ENCODE results near the gene ADAMTS9.

The ADAMTS9 gene

GRCh38 chr3:64578062-64578770 is 109.6 kb downstream of the ADAMTS9 start:
- no peak for TF ChIP-seq CTCF (conservative IDR thresholded peaks at IDR 0.05; ENCODE audit: control insufficient read depth, insufficient read depth, low read depth, low read length)
- DNase-seq (ENCODE audit: low read depth), result peak; percentile 8
- H3K4me3 ChIP-seq (ENCODE audit: control insufficient read depth, low read depth, low read length), result no peak overlapping the region

- TF ChIP-seq CTCF (conservative IDR thresholded peaks at IDR 0.05; ENCODE audit: control insufficient read depth, insufficient read depth, low read depth, low read length), result no peak
- no peak overlapping the region for H3K4me3 ChIP-seq (ENCODE audit: control insufficient read depth, low read depth, low read length)
- DNase-seq (ENCODE audit: low read depth), result no peak
Observed at GRCh38 chr3:64576211-64576775, 111.5 kb downstream of the ADAMTS9 start.

GRCh38 chr3:64575211-64575844 is 112.5 kb downstream of the ADAMTS9 start:
- H3K4me3 ChIP-seq (ENCODE audit: control insufficient read depth, low read depth, low read length), result no peak overlapping the region
- DNase-seq (ENCODE audit: low read depth), result peak; percentile 38
- peak; percentile 62 for TF ChIP-seq CTCF (conservative IDR thresholded peaks at IDR 0.05; ENCODE audit: control insufficient read depth, insufficient read depth, low read depth, low read length)

- no peak for DNase-seq (ENCODE audit: low read depth)
- no peak overlapping the region for H3K4me3 ChIP-seq (ENCODE audit: control insufficient read depth, low read depth, low read length)
- TF ChIP-seq CTCF (conservative IDR thresholded peaks at IDR 0.05; ENCODE audit: control insufficient read depth, insufficient read depth, low read depth, low read length), result no peak
Observed at GRCh38 chr3:64574194-64574593, 113.6 kb downstream of the ADAMTS9 start.

GRCh38 chr3:64571982-64572381 is 115.8 kb downstream of the ADAMTS9 start:
- H3K4me3 ChIP-seq (ENCODE audit: control insufficient read depth, low read depth, low read length), result no peak overlapping the region
- no peak for TF ChIP-seq CTCF (conservative IDR thresholded peaks at IDR 0.05; ENCODE audit: control insufficient read depth, insufficient read depth, low read depth, low read length)
- DNase-seq (ENCODE audit: low read depth), result no peak

GRCh38 chr3:64568895-64569517 is 118.8 kb downstream of the ADAMTS9 start:
- no peak overlapping the region for H3K4me3 ChIP-seq (ENCODE audit: control insufficient read depth, low read depth, low read length)
- no peak for TF ChIP-seq CTCF (conservative IDR thresholded peaks at IDR 0.05; ENCODE audit: control insufficient read depth, insufficient read depth, low read depth, low read length)
- DNase-seq (ENCODE audit: low read depth), result no peak
